ENCODE data around the gene IFT74.

The IFT74 gene

DNA sequence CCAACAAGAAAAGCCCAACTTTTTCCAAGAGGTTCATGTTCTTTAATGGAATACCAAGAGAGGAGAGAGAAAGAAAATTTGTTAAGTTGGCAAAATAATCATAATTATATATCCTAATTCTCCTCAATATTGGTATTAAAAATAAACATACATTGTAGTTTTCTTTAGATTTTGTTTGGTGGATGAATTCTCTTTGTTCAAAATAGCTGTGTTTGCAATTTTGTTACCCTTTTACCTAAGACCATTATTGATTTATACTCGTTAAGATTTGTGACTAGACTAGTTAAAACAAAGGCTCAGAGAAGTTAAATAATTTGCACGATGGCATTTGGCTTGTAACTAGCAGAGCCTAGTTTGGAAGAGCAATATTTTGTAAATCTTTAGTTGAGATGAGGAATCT is 39.6 kb downstream of the IFT74 start:
- no peak overlapping the region for H2AFZ ChIP-seq (ENCODE audit: low read depth, low read length)
- no peak overlapping the region for H3K27ac ChIP-seq (ENCODE audit: low read length)
- TF ChIP-seq CTCF (IDR thresholded peaks at IDR 0.05; ENCODE audit: low read depth, low read length) = no peak
- TF ChIP-seq EZH2phosphoT487 (IDR thresholded peaks at IDR 0.05; ENCODE audit: low read depth) = no peak
- no peaks in the 10 kb centered on the region for H3K4me1 ChIP-seq (ENCODE audit: low read length)
- no peaks in the 10 kb centered on the region for H3K79me2 ChIP-seq (ENCODE audit: low read length)
- H4K20me1 ChIP-seq (ENCODE audit: insufficient read depth, low read length) = no peaks in the 10 kb centered on the region
- H3K9me3 ChIP-seq (ENCODE audit: insufficient read depth, low read length) = no peaks in the 10 kb centered on the region
- H3K27me3 ChIP-seq (ENCODE audit: low read depth, low read length) = no peaks in the 10 kb centered on the region
- H3K4me3 ChIP-seq (ENCODE audit: low read length) = no peak overlapping the region
- peaks cover 2% of the 10 kb centered on the region for H3K36me3 ChIP-seq (replicated peaks; ENCODE audit: low read depth, low read length)
- H3K9ac ChIP-seq (ENCODE audit: low read length) = no peak overlapping the region
- no peak overlapping the region for H3K4me2 ChIP-seq (ENCODE audit: low read length)

DNA sequence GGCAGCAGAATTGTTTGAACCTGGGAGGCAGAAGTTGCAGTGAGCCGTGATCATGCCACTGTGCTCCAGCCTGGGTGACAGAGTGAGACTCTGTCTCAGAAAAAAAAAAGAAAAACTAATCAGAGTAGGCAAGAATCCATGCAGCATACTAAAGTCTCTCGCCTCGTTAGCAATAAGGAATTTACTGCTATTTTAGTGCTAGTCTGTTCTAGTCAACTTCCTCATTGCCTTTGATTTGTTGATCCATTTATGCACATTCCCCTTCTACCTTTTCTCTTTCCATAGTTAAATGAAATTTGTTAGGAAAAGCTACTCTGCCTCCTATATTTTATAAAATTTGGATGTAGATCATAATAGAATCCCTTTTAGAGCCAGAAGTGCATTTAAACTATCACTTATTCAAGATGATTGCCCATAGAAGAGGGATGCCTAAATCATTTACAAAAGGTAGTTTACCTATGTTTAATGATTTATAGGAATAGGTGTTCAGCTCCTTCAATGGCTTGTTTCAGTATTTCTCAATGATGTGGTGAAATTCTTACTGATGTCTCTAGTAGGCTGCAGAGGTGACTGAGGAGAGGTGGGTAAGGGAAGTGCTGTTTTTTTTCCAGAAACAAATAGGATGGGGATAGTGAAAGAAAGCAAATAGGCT is 47.3 kb downstream of the IFT74 start:
- Histone ChIP-seq H3K36me3 (replicated peaks; ENCODE audit: low read depth, low read length) (no peaks in the 10 kb centered on the region), H2AFZ (ENCODE audit: low read depth, low read length) (no peak overlapping the region), H3K4me1 (ENCODE audit: low read length) (no peaks in the 10 kb centered on the region), H3K4me2 (ENCODE audit: low read length) (no peak overlapping the region), H3K9me3 (ENCODE audit: insufficient read depth, low read length) (no peaks in the 10 kb centered on the region), H3K27me3 (ENCODE audit: low read depth, low read length) (no peaks in the 10 kb centered on the region), H3K79me2 (ENCODE audit: low read length) (no peaks in the 10 kb centered on the region), H3K9ac (ENCODE audit: low read length) (no peak overlapping the region), H3K4me3 (ENCODE audit: low read length) (no peak overlapping the region), H4K20me1 (ENCODE audit: insufficient read depth, low read length) (no peaks in the 10 kb centered on the region), H3K27ac (ENCODE audit: low read length) (no peak overlapping the region)
- no peak for TF ChIP-seq CTCF (IDR thresholded peaks at IDR 0.05; ENCODE audit: low read depth, low read length)
- TF ChIP-seq EZH2phosphoT487 (IDR thresholded peaks at IDR 0.05; ENCODE audit: low read depth) = no peak

DNA sequence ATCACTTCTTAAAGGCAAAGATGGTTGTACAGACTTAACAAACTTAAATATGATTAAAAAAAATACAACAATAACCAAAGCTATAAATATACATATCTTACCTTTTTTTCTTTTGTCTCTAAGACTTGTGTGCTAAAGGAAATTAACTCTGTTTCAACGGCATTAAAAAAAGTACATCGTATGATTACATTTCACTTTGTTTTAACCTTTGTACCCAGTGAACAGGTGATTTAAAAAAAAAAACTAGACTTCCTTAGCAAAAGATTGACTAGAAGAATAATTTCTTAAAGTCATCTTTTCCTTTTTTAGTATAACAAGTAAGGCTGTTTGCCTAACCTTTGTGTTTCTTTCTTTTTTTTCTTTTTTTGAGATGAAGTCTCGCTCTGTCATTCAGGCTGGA is 49.3 kb downstream of the IFT74 start, which contains the start of gene LRRC19:
LRRC19 (minus strand) TSS at position 182 of the 400 bp plus-strand sequence. CDS start 5,978 bp downstream, outside the sequence.
- Histone ChIP-seq H3K9ac (ENCODE audit: low read length) (no peak within 1 kb of the TSS), H3K36me3 (replicated peaks; ENCODE audit: low read depth, low read length) (no peaks in the 10 kb centered on the region), H3K4me2 (ENCODE audit: low read length) (no peak within 1 kb of the TSS), H3K79me2 (ENCODE audit: low read length) (no peaks in the 10 kb centered on the region), H4K20me1 (ENCODE audit: insufficient read depth, low read length) (no peaks in the 10 kb centered on the region), H3K9me3 (ENCODE audit: insufficient read depth, low read length) (no peaks in the 10 kb centered on the region), H3K27me3 (ENCODE audit: low read depth, low read length) (no peaks in the 10 kb centered on the region), H3K4me1 (ENCODE audit: low read length) (no peaks in the 10 kb centered on the region), H3K27ac (ENCODE audit: low read length) (no peak within 1 kb of the TSS), H2AFZ (ENCODE audit: low read depth, low read length) (no peak within 1 kb of the TSS), H3K4me3 (ENCODE audit: low read length) (no peak within 1 kb of the TSS)
- TF ChIP-seq CTCF (IDR thresholded peaks at IDR 0.05; ENCODE audit: low read depth, low read length) (no peak), EZH2phosphoT487 (IDR thresholded peaks at IDR 0.05; ENCODE audit: low read depth) (no peak)

DNA sequence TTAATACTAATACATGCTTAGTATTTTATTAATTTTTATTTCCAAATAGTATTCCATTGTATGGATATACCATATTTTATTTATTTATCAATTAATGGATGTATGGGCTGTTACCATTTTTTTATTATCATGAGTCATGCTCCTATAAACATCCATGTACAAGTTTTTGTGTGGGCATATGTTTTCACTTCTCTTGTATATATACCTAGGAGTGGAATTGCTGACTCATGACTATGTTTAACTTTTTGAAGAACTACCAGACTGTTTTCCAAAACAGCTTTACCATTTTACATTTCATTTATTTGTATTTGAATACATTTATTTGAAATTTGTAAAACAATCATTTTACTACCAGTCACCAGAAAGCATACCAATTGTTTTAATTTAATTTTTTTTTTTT is 63.4 kb downstream of the IFT74 start:
- no peak for TF ChIP-seq CTCF (IDR thresholded peaks at IDR 0.05; ENCODE audit: low read depth, low read length)
- TF ChIP-seq EZH2phosphoT487 (IDR thresholded peaks at IDR 0.05; ENCODE audit: low read depth) = no peak
- H2AFZ ChIP-seq (ENCODE audit: low read depth, low read length) = no peak overlapping the region
- no peak overlapping the region for H3K4me3 ChIP-seq (ENCODE audit: low read length)
- no peaks in the 10 kb centered on the region for H3K79me2 ChIP-seq (ENCODE audit: low read length)
- no peaks in the 10 kb centered on the region for H3K9me3 ChIP-seq (ENCODE audit: insufficient read depth, low read length)
- H4K20me1 ChIP-seq (ENCODE audit: insufficient read depth, low read length) = no peaks in the 10 kb centered on the region
- peaks cover 9% of the 10 kb centered on the region for H3K36me3 ChIP-seq (replicated peaks; ENCODE audit: low read depth, low read length)
- H3K9ac ChIP-seq (ENCODE audit: low read length) = no peak overlapping the region
- H3K27me3 ChIP-seq (ENCODE audit: low read depth, low read length) = no peaks in the 10 kb centered on the region
- H3K4me2 ChIP-seq (ENCODE audit: low read length) = no peak overlapping the region
- no peak overlapping the region for H3K27ac ChIP-seq (ENCODE audit: low read length)
- H3K4me1 ChIP-seq (ENCODE audit: low read length) = no peaks in the 10 kb centered on the region

Data from OCI-LY3 (cell line).